Peyer's patch (tissue), 4 donors: Measurements from ENCODE around the gene CHRNB4. TPM values are rescaled to one million over a fixed set of nuclear protein-coding genes. Genes with fewer than 3 reads are reported as not detected.

Source experiments
- DNase-seq, 3 donors: peaks; one replicate each; pipeline ENCODE4 v3.0.0-alpha.2; 2017 to 2019
- H3K27ac ChIP-seq, 4 donors: fragments of 200-600 bp; sonication (generic); one replicate each; pipeline ENCODE4 v1.5.1; 2016 to 2019
- H3K27me3 ChIP-seq, 2 donors: fragments of 200-600 bp; sonication (generic); one replicate each; pipeline ENCODE4 v1.5.1; 2019
- H3K36me3 ChIP-seq, 3 donors: fragments of 200-600 bp; sonication (generic); one replicate each; pipeline ENCODE4 v1.5.1; 2016 to 2019
- H3K4me1 ChIP-seq, 4 donors: fragments of 200-600 bp; sonication (generic); one replicate each; pipeline ENCODE4 v1.5.1; 2016 to 2019
- H3K4me3 ChIP-seq, 4 donors: fragments of 200-600 bp; sonication (generic); 1 replicate in 3 of 4; 2 replicates in 1 of 4; pipeline ENCODE4 v1.5.1; 2016 to 2019; ENCODE audit warnings: mild to moderate bottlenecking in 1 of 4
- H3K9me3 ChIP-seq, 4 donors: fragments of 200-600 bp; sonication (generic); one replicate each; pipeline ENCODE4 v1.5.1; 2016 to 2019; ENCODE audit warnings: mild to moderate bottlenecking in 1 of 4
- POLR2A ChIP-seq, 2 donors: fragments of 450-650 bp; IDR thresholded peaks; one replicate each; pipeline ENCODE4 v1.5.1; 2017; ENCODE audit warnings: antibody characterized with exemption in 2 of 2, mild to moderate bottlenecking in 2 of 2, moderate library complexity in 2 of 2
- small RNA-seq, 2 donors: library from RNA; depleted of rRNA; stranded (forward); fragments of <200 nt; gene quantifications; one replicate each; pipeline ENCODE3, GENCODE V24; 2016
- total RNA-seq, 4 donors: library from RNA; depleted of rRNA; stranded (reverse); fragments of >200 nt; gene quantifications; one replicate each; pipeline ENCODE4 v1.1.0, GENCODE V29; 2016
- TF ChIP-seq, protein P1 (sequence below), 6 experiments: fragments of 450-650 bp in 4 of 6; fragments of 200-600 bp in 2 of 6; sonication (generic) in 1 of 6; IDR thresholded peaks; one replicate each; pipeline ENCODE4 v1.5.1; 2017 to 2019; ENCODE audit warnings: antibody characterized with exemption in 6 of 6, mild to moderate bottlenecking in 3 of 6, moderate library complexity in 1 of 6

CHRNB4 gene
- total RNA-seq, 4 donors from 2014 or later, result not detected

DNA sequence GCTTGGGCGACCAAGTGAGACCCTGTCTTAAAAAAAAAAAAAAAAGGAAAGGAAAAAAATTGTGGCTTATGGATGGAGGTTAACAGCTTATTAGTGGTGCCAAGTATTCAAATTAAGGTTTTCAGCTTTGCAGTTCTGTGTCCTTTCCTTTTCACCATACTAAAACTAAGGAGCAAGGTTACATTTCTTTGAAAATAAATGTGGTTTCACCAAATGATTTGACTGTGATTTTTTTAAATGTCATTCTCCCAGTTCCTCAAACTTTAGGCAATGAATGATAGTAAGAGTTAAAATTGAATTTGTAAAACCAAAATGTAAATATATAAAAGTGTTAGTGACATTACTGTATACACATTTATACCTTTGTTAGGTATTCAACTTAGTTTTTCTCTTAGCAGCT, 66.1 kb downstream of the CHRNB4 start:
- DNase-seq, result no peak
- no peaks in the 10 kb centered on the region for H3K4me1 ChIP-seq

More for the DNA sequence above, 66.1 kb downstream of the CHRNB4 start:
- H3K27me3 ChIP-seq, result no peaks in the 10 kb centered on the region
- no peaks in the 10 kb centered on the region for H3K9me3 ChIP-seq
- H3K27ac ChIP-seq, result no peak overlapping the region
- TF ChIP-seq POLR2A (IDR thresholded peaks at IDR 0.05), result no peak
- TF ChIP-seq, protein P1, sequence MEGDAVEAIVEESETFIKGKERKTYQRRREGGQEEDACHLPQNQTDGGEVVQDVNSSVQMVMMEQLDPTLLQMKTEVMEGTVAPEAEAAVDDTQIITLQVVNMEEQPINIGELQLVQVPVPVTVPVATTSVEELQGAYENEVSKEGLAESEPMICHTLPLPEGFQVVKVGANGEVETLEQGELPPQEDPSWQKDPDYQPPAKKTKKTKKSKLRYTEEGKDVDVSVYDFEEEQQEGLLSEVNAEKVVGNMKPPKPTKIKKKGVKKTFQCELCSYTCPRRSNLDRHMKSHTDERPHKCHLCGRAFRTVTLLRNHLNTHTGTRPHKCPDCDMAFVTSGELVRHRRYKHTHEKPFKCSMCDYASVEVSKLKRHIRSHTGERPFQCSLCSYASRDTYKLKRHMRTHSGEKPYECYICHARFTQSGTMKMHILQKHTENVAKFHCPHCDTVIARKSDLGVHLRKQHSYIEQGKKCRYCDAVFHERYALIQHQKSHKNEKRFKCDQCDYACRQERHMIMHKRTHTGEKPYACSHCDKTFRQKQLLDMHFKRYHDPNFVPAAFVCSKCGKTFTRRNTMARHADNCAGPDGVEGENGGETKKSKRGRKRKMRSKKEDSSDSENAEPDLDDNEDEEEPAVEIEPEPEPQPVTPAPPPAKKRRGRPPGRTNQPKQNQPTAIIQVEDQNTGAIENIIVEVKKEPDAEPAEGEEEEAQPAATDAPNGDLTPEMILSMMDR (IDR thresholded peaks at IDR 0.05), result no peak
- no peaks in the 10 kb centered on the region for H3K36me3 ChIP-seq
- no peak overlapping the region for H3K4me3 ChIP-seq

Small RNA genes lying within 50 kb of the gene (small RNA-seq; reads per million reads assigned to genes)
- 0 reads per million in 2 donors for gene AC067863.2

Other genes with a start within 250 kb of the CHRNB4 start
- 100 to 1,000 TPM in 1 of 4 donors, 10 to 100 TPM in 3; 41.9 to 193 (median 56.7) TPM for gene IREB2, start 203.0 kb downstream of the CHRNB4 start, total RNA-seq
- gene HYKK, start 133.6 kb downstream of the CHRNB4 start, total RNA-seq, result 10 to 100 TPM; 12.4 to 32.9 (median 26.8) TPM
- 100 to 1,000 TPM in 2 of 4 donors, 10 to 100 TPM in 2; 44.3 to 148 (median 103) TPM for gene PSMA4, start 100.8 kb downstream of the CHRNB4 start, total RNA-seq
- gene CHRNA5, start 75.7 kb downstream of the CHRNB4 start, total RNA-seq, result 1 to 10 TPM in 2 of 4 donors, under 1 TPM in 2; 0.38 to 1.7 (median 0.87) TPM
- 1 to 10 TPM in 3 of 4 donors, not detected in 1; 1.2 to 3.7 (median 2.9) TPM for gene CHRNA3, start 20.2 kb downstream of the CHRNB4 start, total RNA-seq
- gene ADAMTS7, start 170.3 kb upstream of the CHRNB4 start, total RNA-seq, result 10 to 100 TPM in 1 of 4 donors, 1 to 10 TPM in 2, under 1 TPM in 1; 0.18 to 24.8 (median 2.0) TPM
- 100 to 1,000 TPM in 3 of 4 donors, 10 to 100 TPM in 1; 90.8 to 271 (median 139) TPM for gene MORF4L1, start 231.7 kb upstream of the CHRNB4 start, total RNA-seq